GM12892 (cell line): ENCODE data around the gene CLIC5.

ENCODE experiments used
- DNase-seq: peaks from one replicate; pipeline ENCODE4 v3.0.0; 2011; ENCODE audit not compliant: insufficient read length
- FAIRE-seq: peaks from 2 replicates; lab custom pipeline; 2011; peaks lifted over from hg19 to GRCh38; lab: Jason Lieb, UNC
- POLR2A ChIP-seq: IDR thresholded peaks from 2 replicates; pipeline ENCODE4 v1.6.1; 2011; ENCODE audit warnings: low read depth, low read length, control low read depth
- POLR2AphosphoS5 ChIP-seq: IDR thresholded peaks from 2 replicates; pipeline ENCODE4 v1.6.1; 2011; ENCODE audit warnings: low read depth, low read length, control low read depth
- TAF1 ChIP-seq: IDR thresholded peaks from 2 replicates; pipeline ENCODE4 v1.6.1; 2011; ENCODE audit warnings: low read depth, mild to moderate bottlenecking, control low read depth, low read length, borderline replicate concordance

The CLIC5 gene

DNA sequence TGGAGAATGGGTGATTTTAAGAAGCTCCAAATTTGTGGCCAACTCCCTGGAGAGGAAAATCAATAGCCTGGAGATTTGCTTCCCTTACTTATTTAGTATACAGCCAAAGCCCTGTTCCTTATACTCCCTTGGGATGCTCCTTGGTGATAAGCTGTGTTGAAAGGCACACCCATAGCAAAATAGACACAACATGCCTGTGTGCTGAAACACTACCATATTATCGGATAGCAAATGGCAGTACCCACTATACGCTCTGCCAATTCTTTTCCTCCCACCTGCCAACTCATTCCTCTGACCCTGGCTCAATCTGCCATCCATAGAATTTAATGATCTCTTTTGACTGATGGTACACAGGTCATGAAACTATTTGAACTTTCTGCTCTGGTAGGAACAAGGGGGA, 98.2 kb downstream of the CLIC5 start:
- DNase-seq (no peak), FAIRE-seq (no peak)
- TF ChIP-seq TAF1, result no peak
- TF ChIP-seq POLR2A, result no peak
- no peak for TF ChIP-seq POLR2AphosphoS5

GRCh38 chr6:45916692-45917091, 99.0 kb downstream of the CLIC5 start:
- DNase-seq (no peak), FAIRE-seq (no peak)
- TF ChIP-seq POLR2A, result no peak
- TF ChIP-seq TAF1, result no peak
- TF ChIP-seq POLR2AphosphoS5, result no peak

- no peak for TF ChIP-seq TAF1
- no peak for TF ChIP-seq POLR2A
- no peak for TF ChIP-seq POLR2AphosphoS5
- DNase-seq, result no peak
- FAIRE-seq, result no peak
Observed at GRCh38 chr6:45915780-45916468, 99.7 kb downstream of the CLIC5 start.

GRCh38 chr6:45911691-45912090, 104.0 kb downstream of the CLIC5 start:
- FAIRE-seq, result no peak
- DNase-seq, result no peak
- TF ChIP-seq POLR2A (no peak), POLR2AphosphoS5 (no peak), TAF1 (no peak)

DNA sequence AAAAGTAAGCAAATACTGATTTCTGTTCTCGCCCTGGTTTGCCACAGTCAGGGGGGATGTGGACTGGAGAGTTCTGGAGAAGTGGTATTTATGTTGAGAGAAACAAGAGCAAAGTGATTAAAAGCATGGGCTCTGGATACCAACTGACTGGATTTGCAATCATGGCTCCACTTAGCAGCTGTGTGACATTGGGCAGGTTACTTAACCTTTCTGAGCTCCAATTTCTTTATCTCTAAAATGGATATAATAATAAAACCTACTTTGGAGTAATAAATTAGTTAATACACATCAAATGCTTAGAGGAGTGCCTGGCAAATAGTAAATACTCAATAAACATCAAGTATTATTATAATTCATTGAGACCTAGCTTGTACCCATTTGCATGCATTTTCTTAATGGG, 111.7 kb downstream of the CLIC5 start:
- no peak for TF ChIP-seq POLR2AphosphoS5
- no peak for TF ChIP-seq TAF1
- no peak for TF ChIP-seq POLR2A
- DNase-seq (no peak), FAIRE-seq (no peak)

DNA sequence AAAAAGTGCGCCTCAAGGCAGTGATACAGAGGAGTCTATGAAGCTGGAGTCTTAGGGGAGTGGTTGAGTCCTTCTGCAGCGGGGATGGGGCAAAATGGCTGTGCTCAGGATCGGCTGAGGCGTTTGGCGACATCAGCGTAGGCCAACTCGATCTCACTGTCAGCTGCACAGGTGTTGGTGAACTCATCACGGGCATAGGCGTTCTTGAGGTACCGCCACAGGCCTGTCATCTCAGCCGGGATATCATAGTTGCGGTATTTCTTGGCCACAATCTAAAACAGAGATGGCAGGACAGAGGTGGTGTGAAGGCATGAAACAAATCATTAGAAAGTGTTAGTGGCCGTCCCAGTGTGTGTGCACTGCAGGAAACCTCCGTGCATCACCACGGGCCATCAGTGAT, 112.7 kb downstream of the CLIC5 start:
- DNase-seq (no peak), FAIRE-seq (no peak)
- TF ChIP-seq POLR2A, result no peak
- no peak for TF ChIP-seq POLR2AphosphoS5
- TF ChIP-seq TAF1, result no peak

GRCh38 chr6:45901767-45902650, 113.7 kb downstream of the CLIC5 start:
- FAIRE-seq, result no peak
- no peak for DNase-seq
- TF ChIP-seq POLR2A (no peak), TAF1 (no peak), POLR2AphosphoS5 (no peak)

DNA sequence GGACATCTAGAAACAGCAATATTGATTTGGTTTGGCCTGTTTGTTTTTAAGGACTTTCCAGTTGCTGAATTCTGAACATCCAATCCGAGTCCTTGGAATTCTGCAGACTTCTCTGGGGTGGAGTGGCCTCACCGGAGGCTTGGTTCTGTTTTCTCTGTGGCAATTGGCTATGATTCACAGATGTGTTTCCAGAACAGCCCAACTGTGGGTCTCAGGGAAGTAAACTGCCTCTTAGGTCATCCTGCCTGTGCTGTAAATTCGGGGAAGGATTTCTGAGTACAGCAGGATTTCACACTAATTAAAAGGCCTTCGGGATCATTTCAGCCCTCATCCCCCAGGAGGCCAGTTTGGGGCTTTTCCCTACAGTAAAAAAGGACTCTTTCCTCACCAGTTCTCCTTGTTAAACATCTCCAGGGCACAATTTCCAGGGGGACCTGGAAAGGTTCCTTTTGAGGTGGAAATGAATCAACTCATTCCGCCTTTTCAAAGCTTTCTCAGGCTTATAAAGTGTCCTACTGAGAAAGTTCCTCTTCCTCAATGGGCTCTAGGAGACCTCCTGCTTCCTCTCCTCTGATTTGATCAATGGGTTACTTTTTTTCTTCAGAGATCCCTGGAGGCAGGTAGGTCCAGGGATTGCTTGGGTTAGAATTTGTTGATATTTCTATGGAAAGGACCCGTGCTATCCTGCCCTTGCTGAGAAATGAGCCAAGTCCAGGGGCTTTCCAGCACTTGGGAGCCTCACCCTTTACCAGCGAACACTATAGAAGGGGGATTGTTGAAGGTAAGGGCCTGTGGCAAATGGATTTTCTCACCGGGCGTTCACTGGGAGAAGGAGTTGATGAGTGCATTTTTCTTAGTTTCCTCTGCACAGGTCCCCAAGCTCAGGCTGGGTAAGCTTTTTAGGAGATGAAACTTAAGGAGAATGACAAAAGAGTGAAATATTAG, 114.6 kb downstream of the CLIC5 start:
- TF ChIP-seq TAF1 (no peak), POLR2AphosphoS5 (no peak), POLR2A (no peak)
- DNase-seq (no peak), FAIRE-seq (no peak)

GRCh38 chr6:45899683-45899946, 116.0 kb downstream of the CLIC5 start:
- TF ChIP-seq POLR2AphosphoS5 (no peak), TAF1 (no peak), POLR2A (no peak)
- FAIRE-seq (no peak), DNase-seq (no peak)

DNA sequence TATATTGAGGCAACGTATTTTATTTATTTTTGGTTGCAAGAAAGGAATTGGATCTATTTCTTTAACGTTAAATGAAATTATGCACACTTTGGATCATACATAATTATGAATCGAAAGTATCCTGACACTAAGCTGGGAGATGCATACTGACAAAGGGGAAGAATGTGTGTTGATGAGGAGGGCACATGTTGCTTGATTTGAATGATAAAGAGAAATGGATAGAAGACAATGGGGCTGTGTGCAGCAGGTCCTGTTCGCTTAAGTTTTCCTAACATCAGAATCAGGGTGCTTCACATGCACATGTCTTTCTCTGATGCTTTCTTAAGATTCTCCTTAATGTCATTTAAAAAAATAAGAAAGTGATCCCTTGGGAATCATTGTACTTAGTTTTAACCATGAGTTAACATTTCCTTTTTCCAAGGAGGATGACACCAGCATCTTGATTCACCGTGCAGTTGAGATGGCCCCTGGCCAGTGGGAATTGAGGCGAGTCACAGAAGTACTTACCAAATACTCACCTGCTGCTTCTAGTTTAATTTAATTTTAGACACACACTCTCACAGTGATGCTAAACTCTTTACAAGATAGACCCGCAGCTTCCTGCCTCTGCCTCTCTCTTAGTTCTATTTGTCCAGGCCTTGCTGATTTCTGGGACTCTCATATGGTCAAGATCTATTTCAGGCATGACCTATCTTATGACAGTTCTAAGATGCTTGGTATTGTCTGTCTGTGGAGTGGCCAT, 116.5 kb downstream of the CLIC5 start:
- no peak for TF ChIP-seq TAF1
- no peak for FAIRE-seq
- no peak for DNase-seq
